ENCODE measurements around the gene CEP104. TPM values are rescaled to one million over a fixed set of nuclear protein-coding genes. Genes with fewer than 3 reads are reported as not detected.

Gene CEP104
- total RNA-seq, 1 experiment from 2014 or later, result 34.5 TPM

DNA sequence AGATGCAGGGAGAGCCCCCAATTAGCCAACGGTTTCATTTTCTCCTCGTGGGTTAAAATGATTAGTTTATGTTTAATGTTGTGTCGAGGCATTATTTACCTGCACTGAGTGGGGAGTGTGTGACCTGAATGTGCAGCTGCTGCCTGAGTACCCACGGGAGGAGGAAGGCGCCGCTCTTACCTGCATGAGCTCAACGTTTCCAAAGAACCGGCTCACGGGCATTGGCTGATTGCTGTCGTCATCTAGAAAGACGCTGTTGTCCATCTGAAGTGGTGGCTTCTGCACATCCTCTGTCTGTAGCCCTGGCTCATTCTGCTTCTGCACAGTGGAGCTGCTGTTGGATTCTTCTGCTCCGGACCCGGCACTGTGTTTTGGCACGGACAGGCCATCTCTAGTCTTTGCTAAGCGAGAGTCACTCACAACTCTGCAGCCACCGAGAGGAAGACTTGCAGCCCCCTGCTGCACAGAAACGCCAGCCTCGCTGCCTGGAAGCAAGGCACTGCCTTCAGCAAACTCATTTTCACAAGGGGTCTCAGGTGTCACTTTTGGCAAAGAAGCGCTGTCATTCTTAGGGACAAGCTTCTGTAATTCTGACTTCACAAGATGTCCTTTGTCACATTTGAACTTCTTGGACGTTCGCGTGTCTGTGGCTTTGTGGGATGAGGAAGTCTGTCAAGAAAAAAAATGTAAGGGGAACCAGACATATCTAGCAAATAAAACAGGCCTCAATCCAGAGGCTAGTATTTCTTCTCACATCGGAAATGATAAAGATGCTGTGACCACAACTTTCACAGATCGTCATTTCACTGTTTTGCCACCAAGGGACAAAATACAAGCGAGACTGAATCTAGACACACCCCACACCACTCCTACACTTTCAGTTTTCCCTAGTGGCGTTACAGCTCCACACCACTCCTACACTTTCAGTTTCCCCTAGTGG is 33.6 kb upstream of the CEP104 start:
- H3K4me3 Mint-ChIP-seq, result no peak overlapping the region
- H3T11ph ChIP-seq (ENCODE audit: low read length), result no peak overlapping the region
- H3K27ac Mint-ChIP-seq, result no peak overlapping the region
- H3K4me2 ChIP-seq (ENCODE audit: insufficient read depth, insufficient read length, low read length), result no peak overlapping the region
- H3K27me3 Mint-ChIP-seq (ENCODE audit: low read depth), result no peaks in the 10 kb centered on the region; the same call in 1 of the 2 replicates
- no peak overlapping the region for H3K27ac ChIP-seq (ENCODE audit: insufficient read length, low read depth, low read length)
- H2BK12ac ChIP-seq (ENCODE audit: insufficient read length, low read depth, low read length), result no peak overlapping the region
- H3K9ac ChIP-seq (ENCODE audit: extremely low read depth, insufficient read length, low read length), result no peak overlapping the region
- no peak overlapping the region for H4K91ac ChIP-seq (ENCODE audit: insufficient read length, low read depth, low read length)
- no peak for DNase-seq
- no peak overlapping the region for H3K14ac ChIP-seq (ENCODE audit: insufficient read depth, low read length)
- H4K5ac ChIP-seq (ENCODE audit: insufficient read length, low read depth, low read length), result no peak overlapping the region
- H2AK5ac ChIP-seq (ENCODE audit: insufficient read length, low read length), result no peak overlapping the region
- H3K9me3 ChIP-seq (ENCODE audit: control insufficient read depth, low read depth, low read length), result no peaks in the 10 kb centered on the region
- H3K27me3 ChIP-seq (ENCODE audit: insufficient read depth, low read length), result no peaks in the 10 kb centered on the region
- H3K18ac ChIP-seq (ENCODE audit: insufficient read length, low read depth, low read length), result no peak overlapping the region
- H3K4me1 ChIP-seq (ENCODE audit: insufficient read depth, low read length), result no peaks in the 10 kb centered on the region
- no peaks in the 10 kb centered on the region for H4K20me1 ChIP-seq (ENCODE audit: control insufficient read depth, insufficient read depth, insufficient read length)
- H2BK15ac ChIP-seq (ENCODE audit: low read depth, low read length), result no peak overlapping the region; the same call in 1 of the 2 replicates
- no peak overlapping the region for H2BK120ac ChIP-seq (ENCODE audit: low read depth, low read length, poor library complexity, severe bottlenecking)
- H3K23ac ChIP-seq (ENCODE audit: insufficient read length, low read depth, low read length), result no peak overlapping the region
- H3K79me2 ChIP-seq (ENCODE audit: insufficient read depth, low read length), result peaks cover 8% of the 10 kb centered on the region; the same call in 1 of the 2 replicates
- TF ChIP-seq, protein P1, sequence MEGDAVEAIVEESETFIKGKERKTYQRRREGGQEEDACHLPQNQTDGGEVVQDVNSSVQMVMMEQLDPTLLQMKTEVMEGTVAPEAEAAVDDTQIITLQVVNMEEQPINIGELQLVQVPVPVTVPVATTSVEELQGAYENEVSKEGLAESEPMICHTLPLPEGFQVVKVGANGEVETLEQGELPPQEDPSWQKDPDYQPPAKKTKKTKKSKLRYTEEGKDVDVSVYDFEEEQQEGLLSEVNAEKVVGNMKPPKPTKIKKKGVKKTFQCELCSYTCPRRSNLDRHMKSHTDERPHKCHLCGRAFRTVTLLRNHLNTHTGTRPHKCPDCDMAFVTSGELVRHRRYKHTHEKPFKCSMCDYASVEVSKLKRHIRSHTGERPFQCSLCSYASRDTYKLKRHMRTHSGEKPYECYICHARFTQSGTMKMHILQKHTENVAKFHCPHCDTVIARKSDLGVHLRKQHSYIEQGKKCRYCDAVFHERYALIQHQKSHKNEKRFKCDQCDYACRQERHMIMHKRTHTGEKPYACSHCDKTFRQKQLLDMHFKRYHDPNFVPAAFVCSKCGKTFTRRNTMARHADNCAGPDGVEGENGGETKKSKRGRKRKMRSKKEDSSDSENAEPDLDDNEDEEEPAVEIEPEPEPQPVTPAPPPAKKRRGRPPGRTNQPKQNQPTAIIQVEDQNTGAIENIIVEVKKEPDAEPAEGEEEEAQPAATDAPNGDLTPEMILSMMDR (conservative IDR thresholded peaks at IDR 0.05), result no peak
- no peak overlapping the region for H2BK5ac ChIP-seq (ENCODE audit: insufficient read length, low read length)
- H3K4me1 Mint-ChIP-seq, result no peaks in the 10 kb centered on the region
- no peak overlapping the region for H3K56ac ChIP-seq (ENCODE audit: insufficient read length, low read depth, low read length)
- no peak overlapping the region for H2AFZ ChIP-seq (ENCODE audit: low read length)
- H4K8ac ChIP-seq (replicated peaks; ENCODE audit: insufficient read length, low read depth, low read length), result no peak overlapping the region
- no peaks in the 10 kb centered on the region for H3K23me2 ChIP-seq (ENCODE audit: insufficient read length, low read depth, low read length, poor library complexity, severe bottlenecking)
- H3K79me1 ChIP-seq (ENCODE audit: insufficient read depth, low read depth, low read length, poor library complexity, severe bottlenecking), result peaks cover 4% of the 10 kb centered on the region
- H3K36me3 Mint-ChIP-seq (ENCODE audit: insufficient read depth in 1 of 3, low read depth in 3 of 3), result peaks cover 23 to 47% (median 47%) of the 10 kb centered on the region in 3 experiments; a peak in 6 of 7 replicates
- no CpG with 5 or more reads among the region's 26 CpGs for WGBS (ENCODE audit: extremely low coverage, insufficient read length, low lambda C conversion rate)
- peaks cover 0 to 1% of the 10 kb centered on the region in 2 experiments; a peak in 1 of 5 replicates for H3K9me3 Mint-ChIP-seq
- H2BK20ac ChIP-seq (ENCODE audit: low read depth, low read length, poor library complexity, severe bottlenecking), result no peak overlapping the region
- H3K4ac ChIP-seq (ENCODE audit: low read depth, low read length), result no peak overlapping the region

All from H9 (cell line).